Fibroblast of mammary gland (primary cell): ENCODE results near the gene TSC1.

ENCODE experiments used
- DNase-seq: peaks from one replicate; pipeline ENCODE4 v3.0.0-alpha.2; 2010; ENCODE audit warnings: low read depth
- H3K4me3 ChIP-seq: 2 replicates; pipeline ENCODE4 v1.5.1; 2011; ENCODE audit warnings: low read depth, mild to moderate bottlenecking, low read length, moderate library complexity; ENCODE audit not compliant: control insufficient read depth
- CTCF ChIP-seq: conservative IDR thresholded peaks from 2 replicates; pipeline ENCODE4 v1.5.1; 2011; ENCODE audit warnings: low read depth, low read length, inconsistent platforms; ENCODE audit not compliant: control insufficient read depth, insufficient read depth

TSC1 gene

GRCh38 chr9:132849185-132849706, 95.2 kb downstream of the TSC1 start:
- DNase-seq, result no peak
- H3K4me3 ChIP-seq, result no peak overlapping the region
- TF ChIP-seq CTCF, result no peak

GRCh38 chr9:132846918-132847515, 97.4 kb downstream of the TSC1 start:
- TF ChIP-seq CTCF, result no peak
- no peak overlapping the region for H3K4me3 ChIP-seq
- DNase-seq, result no peak

GRCh38 chr9:132846109-132846917, 98.1 kb downstream of the TSC1 start:
- no peak overlapping the region for H3K4me3 ChIP-seq
- TF ChIP-seq CTCF, result no peak
- no peak for DNase-seq

- no peak for TF ChIP-seq CTCF
- no peak overlapping the region for H3K4me3 ChIP-seq
- no peak for DNase-seq
Observed at GRCh38 chr9:132842124-132843044, 102.0 kb downstream of the TSC1 start.
